PC-3 (cell line): ENCODE results near the gene C2orf78. TPM values are rescaled to one million over a fixed set of nuclear protein-coding genes. Genes with fewer than 3 reads are reported as not detected.

Source experiments
- ATAC-seq: fragments of 200-7000 bp; cut with Tn5 transposase; 2 replicates; pipeline ENCODE4 v1.9.1; 2020; ENCODE audit warnings: mild to moderate bottlenecking, moderate library complexity
- BruUV-seq: library from RNA; stranded (reverse); fragments of 400-500 nt; replicated peaks from 2 replicates; lab custom pipeline; 2021; lab: Mats Ljungman, UMichigan
- CTCF ChIA-PET: fragments of 300-600 bp; sonication (Branson Sonifier 250); formaldehyde crosslinking; loops from one replicate; lab custom pipeline; 2022; ENCODE audit warnings: antibody characterized with exemption; lab: Charles Lee
- POLR2A ChIA-PET: fragments of 300-600 bp; sonication (Branson Sonifier 250); formaldehyde crosslinking; loops from one replicate; lab custom pipeline; 2022; ENCODE audit warnings: antibody characterized with exemption; ENCODE audit not compliant: unreplicated experiment; lab: Charles Lee
- DNase-seq: peaks from one replicate; pipeline ENCODE4 v3.0.0-alpha.2; 2015
- H2AFZ ChIP-seq: fragments of 300-600 bp; sonication (generic); 2 replicates; pipeline ENCODE4 v1.6.0; 2016; ENCODE audit warnings: antibody characterized with exemption, low read length
- H3F3A ChIP-seq: fragments of 300-600 bp; sonication (generic); one replicate; pipeline ENCODE4 v1.6.0; 2017; ENCODE audit warnings: antibody characterized with exemption, low read length, control low read depth, mild to moderate bottlenecking; ENCODE audit not compliant: unreplicated experiment
- H3K27ac ChIP-seq: fragments of 300-600 bp; sonication (generic); 2 replicates; pipeline ENCODE4 v1.5.1; 2016; ENCODE audit warnings: mild to moderate bottlenecking, low read length
- H3K27me3 ChIP-seq: fragments of 300-600 bp; sonication (generic); 2 replicates; pipeline ENCODE4 v1.6.1; 2016; ENCODE audit warnings: low read length, mixed read lengths
- H3K36me3 ChIP-seq: fragments of 300-600 bp; sonication (generic); 2 replicates; pipeline ENCODE4 v1.6.1; 2016; ENCODE audit warnings: low read depth, mixed run types, low read length, mixed read lengths
- H3K4me1 ChIP-seq: fragments of 300-600 bp; sonication (generic); 2 replicates; pipeline ENCODE4 v1.5.1; 2016; ENCODE audit warnings: low read length; ENCODE audit not compliant: insufficient read depth
- H3K4me2 ChIP-seq: fragments of 300-600 bp; sonication (generic); 2 replicates; pipeline ENCODE4 v1.6.0; 2016; ENCODE audit warnings: low read length
- H3K4me3 ChIP-seq: fragments of 300-600 bp; sonication (generic); 2 replicates; pipeline ENCODE4 v1.5.1; 2016; ENCODE audit warnings: mild to moderate bottlenecking, low read length, mixed read lengths
- H3K79me2 ChIP-seq: fragments of 300-600 bp; sonication (generic); 2 replicates; pipeline ENCODE4 v1.6.1; 2017; ENCODE audit warnings: low read length, mixed read lengths
- H3K9ac ChIP-seq: fragments of 300-600 bp; sonication (generic); 2 replicates; pipeline ENCODE4 v1.6.0; 2016; ENCODE audit warnings: mild to moderate bottlenecking, low read length
- H3K9me2 ChIP-seq: fragments of 300-600 bp; sonication (generic); replicated peaks from 2 replicates; pipeline ENCODE4 v1.6.1; 2016; ENCODE audit warnings: mixed run types, low read length, mixed read lengths
- H3K9me3 ChIP-seq: fragments of 300-600 bp; sonication (generic); 2 replicates; pipeline ENCODE4 v1.6.1; 2016; ENCODE audit warnings: low read length, mixed read lengths
- H4K20me1 ChIP-seq: fragments of 300-600 bp; sonication (generic); 2 replicates; pipeline ENCODE4 v1.6.1; 2016; ENCODE audit warnings: low read length, mixed read lengths
- CTCF ChIP-seq: fragments of 300-600 bp; sonication (generic); conservative IDR thresholded peaks from 2 replicates; pipeline ENCODE4 v1.5.1; 2017; ENCODE audit warnings: antibody characterized with exemption, low read depth, mild to moderate bottlenecking, low read length
- EZH2 ChIP-seq: fragments of 300-600 bp; sonication (generic); IDR thresholded peaks from one replicate; pipeline ENCODE4 v1.6.1; 2017; ENCODE audit warnings: antibody characterized with exemption, mild to moderate bottlenecking, low read length; ENCODE audit not compliant: unreplicated experiment
- EZH2phosphoT487 ChIP-seq: fragments of 300-600 bp; sonication (generic); IDR thresholded peaks from 2 replicates; pipeline ENCODE4 v1.6.1; 2018; ENCODE audit warnings: mild to moderate bottlenecking, antibody characterized with exemption, low read length, borderline replicate concordance
- intact Hi-C: fragments of 100-400 bp; cut with micrococcal nuclease; formaldehyde crosslinking; loops from 2 replicates; pipeline ENCODE4 v1.9.0; 2023
- total RNA-seq: library from RNA; depleted of rRNA; stranded (reverse); fragments of >200 nt; gene quantifications from 2 replicates; pipeline ENCODE4 v1.2.3, GENCODE V29; 2014; rRNA removed

Gene C2orf78
- total RNA-seq, 1 experiment from 2014 or later: not detected

GRCh38 chr2:73859721-73860586 is 76.0 kb downstream of the C2orf78 start:
- Histone ChIP-seq H2AFZ (no peak overlapping the region), H3K27ac (peak overlapping the region; percentile 39), H3K9ac (no peak overlapping the region), H4K20me1 (no peaks in the 10 kb centered on the region), H3K4me1 (peaks cover 20% of the 10 kb centered on the region), H3K4me3 (no peak overlapping the region), H3K36me3 (peaks cover 29% of the 10 kb centered on the region), H3K79me2 (no peaks in the 10 kb centered on the region), H3K9me3 (no peaks in the 10 kb centered on the region), H3F3A (no peaks in the 10 kb centered on the region), H3K9me2 (no peaks in the 10 kb centered on the region), H3K4me2 (0 out of 2 replicates have a peak overlapping the region, but pooled peaks have one; percentile 6), H3K27me3 (no peaks in the 10 kb centered on the region)
- intact Hi-C loops: no loop called here
- CTCF ChIA-PET: no interaction called here
- BruUV-seq: no TSS peak
- TF ChIP-seq EZH2phosphoT487: no peak
- no peak for TF ChIP-seq CTCF
- no peak for TF ChIP-seq EZH2
- peak; percentile 90 for DNase-seq
- ATAC-seq: peak; percentile 96
- POLR2A ChIA-PET: no interaction called here

- H3K27me3 ChIP-seq: no peaks in the 10 kb centered on the region
- no peak overlapping the region for H3K4me3 ChIP-seq
- BruUV-seq: no TSS peak
- H3K9me2 ChIP-seq: no peaks in the 10 kb centered on the region
- no peaks in the 10 kb centered on the region for H3F3A ChIP-seq
- H3K4me2 ChIP-seq: no peak overlapping the region
- peaks cover 29% of the 10 kb centered on the region for H3K36me3 ChIP-seq
- DNase-seq (peak; percentile 34), ATAC-seq (peak; percentile 76)
- peaks cover 20% of the 10 kb centered on the region for H3K4me1 ChIP-seq
- CTCF ChIA-PET: no interaction called here
- peak overlapping the region; percentile 33 for H3K27ac ChIP-seq
- no peak overlapping the region for H2AFZ ChIP-seq
- no peak overlapping the region for H3K9ac ChIP-seq
- no peaks in the 10 kb centered on the region for H3K9me3 ChIP-seq
- H3K79me2 ChIP-seq: no peaks in the 10 kb centered on the region
- POLR2A ChIA-PET: no interaction called here
- H4K20me1 ChIP-seq: no peaks in the 10 kb centered on the region
- no peak for TF ChIP-seq EZH2
- TF ChIP-seq EZH2phosphoT487: no peak
- no peak for TF ChIP-seq CTCF
- intact Hi-C loops: no loop called here
Observed at GRCh38 chr2:73862987-73863386, 79.0 kb downstream of the C2orf78 start.

Other genes starting within 250 kb of the C2orf78 start
- gene NAT8, start 141.8 kb upstream of the C2orf78 start, total RNA-seq: not detected in 2 replicates
- gene TPRKB, start 46.8 kb upstream of the C2orf78 start, total RNA-seq: 42.2 and 51.4 TPM in 2 replicates
- 17.5 and 30.4 TPM in 2 replicates for gene DUSP11, start 4.1 kb upstream of the C2orf78 start, total RNA-seq
- 23.8 and 32.2 TPM in 2 replicates for gene STAMBP, start 44.8 kb downstream of the C2orf78 start, total RNA-seq
- gene ACTG2, start 108.8 kb downstream of the C2orf78 start, total RNA-seq: 1.6 and 3.8 TPM in 2 replicates
- 42.2 and 61.3 TPM in 2 replicates for gene DGUOK, start 142.7 kb downstream of the C2orf78 start, total RNA-seq
- 6.1 and 10.1 TPM in 2 replicates for gene TET3, start 200.7 kb downstream of the C2orf78 start, total RNA-seq